ENCODE measurements around the gene TMEM53. TPM values are rescaled to one million over a fixed set of nuclear protein-coding genes. Genes with fewer than 3 reads are reported as not detected.

TMEM53 gene
- total RNA-seq, 2 donors from 2014 or later: 6.2 to 7.6 TPM

DNA sequence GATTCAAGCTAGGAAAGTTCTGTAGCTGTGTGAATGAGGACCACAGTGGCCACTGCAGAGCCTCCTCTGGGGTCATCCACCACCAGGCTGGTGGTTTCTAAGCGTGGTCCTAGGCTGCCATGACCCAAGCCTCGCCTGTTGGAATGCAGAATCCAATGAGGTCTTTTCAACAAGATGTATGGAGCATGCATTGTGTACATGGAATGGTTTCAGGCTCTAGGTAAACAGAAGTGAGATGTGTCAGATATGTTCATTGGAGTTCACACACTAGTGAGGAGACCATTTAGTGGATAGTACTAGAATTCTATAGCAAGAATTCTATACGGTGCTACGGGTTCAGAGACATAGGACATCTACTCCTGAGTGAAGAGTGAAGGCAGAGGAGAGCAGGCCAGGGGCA is 46.0 kb upstream of the TMEM53 start:
- Histone ChIP-seq H3K9me3 (no peaks in the 10 kb centered on the region), H3K36me3 (replicated peaks in 1 of 2; ENCODE audit: insufficient read depth in 1 of 2, low read depth in 2 of 2) (no peaks in the 10 kb centered on the region), H3K27me3 (no peaks in the 10 kb centered on the region), H3K4me1 (peaks cover 5% of the 10 kb centered on the region), H3K4me3 (no peak overlapping the region), H3K27ac (no peak overlapping the region)
- DNase-seq (no peak), ATAC-seq (no peak)
- intact Hi-C loops (cut with DNase I): no loop called here
- TF ChIP-seq CTCF (IDR thresholded peaks at IDR 0.05): no peak
- no peak for TF ChIP-seq POLR2A (IDR thresholded peaks at IDR 0.05)
- 71 to 77% methylated on average over 4 of the region's 4 CpGs for WGBS, 2 donors

DNA sequence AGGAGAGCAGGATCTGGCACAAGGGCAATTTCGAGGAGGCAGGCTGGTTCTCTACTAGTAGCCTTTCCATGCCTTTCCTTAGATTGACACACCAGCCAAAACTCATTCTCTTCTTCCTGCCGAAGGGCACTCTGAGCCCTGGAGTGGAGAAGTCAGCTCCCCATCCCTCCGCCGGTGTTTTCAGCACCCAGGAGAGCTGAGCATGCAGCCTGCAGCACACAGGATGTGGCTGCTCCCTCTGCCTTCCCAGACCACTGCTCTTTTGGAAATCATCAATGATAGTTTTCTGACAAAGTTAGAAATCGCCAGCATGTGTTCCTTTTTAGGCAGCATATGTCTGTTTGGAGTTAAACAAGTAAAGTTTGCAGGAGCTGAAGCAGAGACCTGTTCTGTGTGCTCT is 45.0 kb upstream of the TMEM53 start:
- TF ChIP-seq CTCF (IDR thresholded peaks at IDR 0.05) (no peak), POLR2A (IDR thresholded peaks at IDR 0.05) (no peak)
- H3K27ac ChIP-seq: no peak overlapping the region
- intact Hi-C loops (cut with DNase I): no loop called here
- whole genome bisulfite sequencing, 2 donors: 55 to 61% methylated on average over 5 of the region's 5 CpGs
- no peak for DNase-seq
- H3K4me3 ChIP-seq: no peak overlapping the region
- no peaks in the 10 kb centered on the region for H3K9me3 ChIP-seq
- H3K27me3 ChIP-seq: no peaks in the 10 kb centered on the region
- peaks cover 12% of the 10 kb centered on the region for H3K4me1 ChIP-seq
- no peak for ATAC-seq
- no peaks in the 10 kb centered on the region for H3K36me3 ChIP-seq (replicated peaks in 1 of 2; ENCODE audit: insufficient read depth in 1 of 2, low read depth in 2 of 2)

GRCh38 chr1:44718091-44718490 is 43.8 kb upstream of the TMEM53 start:
- Histone ChIP-seq H3K4me1 (peaks cover 12% of the 10 kb centered on the region), H3K4me3 (no peak overlapping the region), H3K36me3 (replicated peaks in 1 of 2; ENCODE audit: insufficient read depth in 1 of 2, low read depth in 2 of 2) (no peaks in the 10 kb centered on the region), H3K9me3 (no peaks in the 10 kb centered on the region), H3K27ac (no peak overlapping the region), H3K27me3 (no peaks in the 10 kb centered on the region)
- ATAC-seq: no peak
- no peak for TF ChIP-seq POLR2A (IDR thresholded peaks at IDR 0.05)
- TF ChIP-seq CTCF (IDR thresholded peaks at IDR 0.05): no peak
- WGBS, 2 donors: 80 to 81% methylated on average over 6 of the region's 6 CpGs
- no peak for DNase-seq
- intact Hi-C loops (cut with DNase I): no loop called here

DNA sequence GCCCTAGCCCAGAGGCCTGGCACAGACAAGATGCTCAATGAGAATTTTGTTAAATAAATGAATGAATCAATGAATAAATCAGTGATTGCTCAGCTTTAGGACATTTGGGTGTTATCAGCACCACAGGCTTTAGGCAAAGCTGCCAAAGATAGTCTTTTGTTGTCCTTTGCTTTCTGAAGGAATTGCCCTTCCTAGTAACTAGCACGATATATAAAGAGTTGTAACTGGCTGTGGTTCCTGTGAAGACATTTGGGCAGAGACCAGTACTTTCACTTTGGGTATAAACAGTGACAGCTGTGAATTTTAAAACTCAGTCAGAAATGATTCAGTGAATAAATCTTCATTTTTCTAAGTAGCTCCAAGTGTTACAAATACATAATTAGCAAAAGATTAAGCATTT is 43.4 kb upstream of the TMEM53 start:
- Histone ChIP-seq H3K36me3 (replicated peaks in 1 of 2; ENCODE audit: insufficient read depth in 1 of 2, low read depth in 2 of 2) (no peaks in the 10 kb centered on the region), H3K27ac (no peak overlapping the region), H3K4me3 (no peak overlapping the region), H3K27me3 (no peaks in the 10 kb centered on the region), H3K9me3 (no peaks in the 10 kb centered on the region), H3K4me1 (peaks cover 12% of the 10 kb centered on the region)
- 55 to 75% methylated on average over 1 of the region's 1 CpG for WGBS, 2 donors
- DNase-seq: no peak
- ATAC-seq: no peak
- intact Hi-C loops (cut with DNase I): no loop called here
- TF ChIP-seq POLR2A (IDR thresholded peaks at IDR 0.05) (no peak), CTCF (IDR thresholded peaks at IDR 0.05) (no peak)

DNA sequence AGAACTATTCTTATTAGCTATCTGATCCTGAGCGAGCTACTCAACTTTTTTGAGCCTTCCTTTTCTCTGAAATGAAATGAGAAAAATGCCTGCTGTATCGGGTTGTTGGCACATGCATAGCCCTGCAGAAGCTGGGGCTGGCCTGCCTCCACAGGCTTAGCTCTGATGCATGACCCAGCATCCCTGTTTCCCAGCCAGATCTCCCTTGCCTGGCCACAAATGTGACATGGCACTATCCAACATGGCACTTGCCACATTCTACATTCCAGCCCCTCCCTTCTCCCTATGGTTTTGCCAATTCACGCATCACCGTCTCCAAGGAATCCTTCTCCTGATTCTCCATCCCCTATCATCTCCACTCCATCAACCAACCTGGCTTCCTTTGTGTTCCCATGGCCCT is 42.9 kb upstream of the TMEM53 start:
- Histone ChIP-seq H3K27me3 (no peaks in the 10 kb centered on the region), H3K4me1 (peaks cover 12% of the 10 kb centered on the region), H3K4me3 (no peak overlapping the region), H3K9me3 (no peaks in the 10 kb centered on the region), H3K27ac (no peak overlapping the region), H3K36me3 (replicated peaks in 1 of 2; ENCODE audit: insufficient read depth in 1 of 2, low read depth in 2 of 2) (no peaks in the 10 kb centered on the region)
- DNase-seq (no peak), ATAC-seq (no peak)
- intact Hi-C loops (cut with DNase I): no loop called here
- 73 to 85% methylated on average over 4 of the region's 4 CpGs for WGBS, 2 donors
- TF ChIP-seq CTCF (IDR thresholded peaks at IDR 0.05) (no peak), POLR2A (IDR thresholded peaks at IDR 0.05) (no peak)
